NCI-H2107 (cell line): ENCODE measurements around the gene PJA2.

Source experiments
- DNase-seq: peaks from one replicate; lab custom pipeline; 2025; lab: John Stamatoyannopoulos, UW

PJA2 gene

GRCh38 chr5:109408991-109409843 is 557 bp downstream of the PJA2 start:
- no peak for DNase-seq

GRCh38 chr5:109407913-109408312 is 1.9 kb downstream of the PJA2 start:
- DNase-seq: no peak

GRCh38 chr5:109406719-109407118 is 3.1 kb downstream of the PJA2 start:
- DNase-seq: no peak

GRCh38 chr5:109404428-109404960 is 5.3 kb downstream of the PJA2 start:
- no peak for DNase-seq

DNA sequence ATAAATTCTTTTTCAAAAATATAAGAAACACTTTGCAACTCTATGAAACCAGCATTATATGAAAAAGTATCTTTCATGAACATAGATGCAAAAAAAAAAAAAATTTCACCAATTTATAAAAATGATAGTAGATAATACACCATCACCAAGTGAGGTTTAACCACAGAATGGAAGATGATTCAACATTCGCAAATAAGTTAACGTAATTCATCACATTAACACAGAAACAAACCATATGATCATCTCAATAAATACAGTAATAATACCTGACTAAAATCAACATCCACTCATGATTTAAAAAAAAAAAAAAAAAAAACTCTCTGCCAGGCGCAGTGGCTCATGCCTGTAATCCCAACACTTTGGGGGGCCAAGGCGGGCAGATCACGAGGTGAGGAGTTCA is 6.3 kb downstream of the PJA2 start:
- DNase-seq: no peak

DNA sequence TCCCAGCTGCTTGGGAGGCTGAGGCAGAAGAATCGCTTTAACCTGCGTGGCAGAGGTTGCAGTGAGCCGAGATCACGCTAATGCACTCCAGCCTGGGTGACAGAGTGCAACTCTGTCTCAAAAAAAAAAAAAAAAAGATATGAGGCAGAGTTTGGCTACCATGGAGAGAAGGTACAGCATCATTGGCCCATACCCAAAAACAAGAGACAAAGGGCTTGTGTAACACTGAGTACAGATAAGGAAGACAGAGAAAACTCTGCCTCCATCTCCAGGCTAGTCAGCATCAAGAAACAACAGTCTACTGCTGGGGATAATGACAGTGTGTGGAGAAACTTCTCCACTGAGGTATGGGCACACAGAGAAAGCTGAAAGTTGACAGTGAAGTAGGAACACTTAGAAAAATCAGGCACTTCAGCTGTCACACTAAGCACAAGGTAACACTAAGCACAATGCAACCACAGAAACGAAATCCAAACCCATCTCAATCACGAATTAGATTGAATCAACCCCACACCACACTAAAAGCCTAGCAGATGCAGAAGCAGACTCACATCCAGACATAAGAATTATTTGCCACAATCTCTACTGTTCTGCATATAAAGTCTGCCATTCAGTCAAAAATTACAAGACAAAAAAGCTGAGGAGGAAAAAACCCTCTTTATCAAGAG is 10.5 kb downstream of the PJA2 start:
- no peak for DNase-seq

DNA sequence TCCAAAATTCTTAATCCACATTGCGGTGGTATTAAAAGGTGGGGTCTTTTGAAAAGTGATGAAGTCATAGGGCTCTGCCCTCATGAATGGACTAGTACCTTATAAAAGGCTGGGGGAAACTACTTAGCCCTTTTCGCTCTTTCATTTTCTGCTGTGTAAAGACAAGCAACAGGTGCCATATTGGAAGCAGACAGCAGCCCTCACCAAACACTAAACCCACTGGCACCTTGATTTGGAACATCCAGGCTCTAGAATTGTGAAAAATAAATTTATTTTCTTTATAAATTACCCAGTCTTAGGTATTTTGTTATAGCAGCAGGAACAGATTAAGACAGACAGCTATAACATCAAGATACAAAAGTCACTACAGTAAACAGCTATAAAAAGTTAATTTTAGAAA is 12.8 kb downstream of the PJA2 start:
- no peak for DNase-seq

- no peak for DNase-seq
Observed at GRCh38 chr5:109394806-109395205, 15.0 kb downstream of the PJA2 start.

- DNase-seq: no peak
Observed at GRCh38 chr5:109390188-109390587, 19.6 kb downstream of the PJA2 start.

GRCh38 chr5:109388407-109388806 is 21.4 kb downstream of the PJA2 start:
- no peak for DNase-seq

- no peak for DNase-seq
Observed at GRCh38 chr5:109387408-109387974, 22.3 kb downstream of the PJA2 start.

DNA sequence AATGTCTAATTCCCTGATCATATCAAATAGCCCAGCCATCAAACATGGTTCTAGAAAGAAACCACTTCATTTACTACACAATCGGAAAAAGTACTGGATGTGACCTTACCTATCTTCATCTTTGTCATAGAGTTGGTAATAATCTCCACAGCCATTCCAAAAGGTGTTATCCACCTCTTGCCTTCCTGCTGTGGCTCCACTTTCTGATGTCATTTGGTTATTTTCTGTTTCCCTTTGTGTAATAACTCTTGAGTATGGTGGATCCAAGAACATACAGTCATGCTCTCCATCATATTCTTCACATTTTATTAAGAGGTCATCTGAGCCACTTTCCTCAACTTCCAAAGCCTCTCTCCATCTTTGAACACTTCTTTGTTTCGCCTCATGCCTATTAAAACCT is 31.7 kb downstream of the PJA2 start:
- no peak for DNase-seq

- DNase-seq: no peak
Observed at GRCh38 chr5:109374625-109375024, 35.1 kb downstream of the PJA2 start.

GRCh38 chr5:109373932-109374331 is 35.8 kb downstream of the PJA2 start:
- no peak for DNase-seq

- no peak for DNase-seq
Observed at GRCh38 chr5:109370343-109370742, 39.4 kb downstream of the PJA2 start.

DNA sequence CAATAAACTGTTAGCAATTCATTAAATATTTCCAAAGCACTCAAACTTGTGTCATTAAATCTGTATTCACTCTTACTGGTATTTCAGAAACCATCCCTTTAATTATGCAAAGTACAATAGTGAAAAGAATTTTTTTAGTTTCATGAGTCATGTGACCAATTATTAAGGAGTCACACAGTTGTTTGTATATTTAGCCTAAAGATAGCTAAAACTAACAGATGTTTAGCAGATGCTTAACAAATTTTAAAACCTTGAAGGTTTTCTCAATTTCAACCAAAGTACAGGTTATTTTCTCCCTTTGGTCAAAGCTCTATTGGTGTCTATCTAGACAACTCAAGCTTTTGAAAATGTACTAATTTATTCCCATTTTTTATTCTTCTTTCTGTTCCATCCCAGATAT is 44.1 kb downstream of the PJA2 start:
- DNase-seq: no peak

- no peak for DNase-seq
Observed at GRCh38 chr5:109364977-109365376, 44.8 kb downstream of the PJA2 start.

GRCh38 chr5:109359642-109360041 is 50.1 kb downstream of the PJA2 start:
- DNase-seq: no peak

- DNase-seq: no peak
Observed at GRCh38 chr5:109357807-109358206, 52.0 kb downstream of the PJA2 start.

DNA sequence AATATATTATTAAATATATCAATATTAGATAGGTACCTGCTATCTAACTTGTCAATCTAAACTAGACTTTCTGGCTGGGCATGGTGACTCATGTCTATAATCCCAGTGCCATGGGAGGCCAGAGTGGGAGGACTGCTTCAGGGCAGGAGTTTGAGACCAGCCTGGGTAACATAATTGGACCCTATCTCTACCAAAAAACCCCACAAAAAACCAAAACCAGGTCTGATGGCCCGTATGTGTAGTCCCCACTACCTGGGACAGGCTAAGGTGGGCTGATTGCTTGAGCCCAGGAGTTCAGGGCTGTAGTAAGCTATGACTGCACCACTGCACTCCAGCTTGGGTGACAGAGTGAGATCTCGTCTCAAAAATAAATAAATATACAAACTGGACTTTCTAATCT is 55.0 kb downstream of the PJA2 start:
- DNase-seq: no peak

GRCh38 chr5:109351988-109352864 is 57.5 kb downstream of the PJA2 start:
- no peak for DNase-seq
